H1 (cell line): Measurements from ENCODE around the gene DENND11. TPM values are rescaled to one million over a fixed set of nuclear protein-coding genes. Genes with fewer than 3 reads are reported as not detected.

Experiments used
- CHD7 ChIP-seq: fragments of 300-600 bp; sonication (generic); IDR thresholded peaks from 2 replicates; pipeline ENCODE4 v1.7.1; 2012; ENCODE audit warnings: low read length, moderate library complexity, mild to moderate bottlenecking, inconsistent platforms; ENCODE audit not compliant: insufficient replicate concordance
- EP300 ChIP-seq, 2 experiments: IDR thresholded peaks; 1 replicate in 1 of 2; 2 replicates in 1 of 2; pipeline ENCODE4 v1.6.1; 2011 to 2012; ENCODE audit warnings: low read depth in 2 of 2, low read length in 2 of 2, mild to moderate bottlenecking in 2 of 2, borderline replicate concordance in 1 of 2, inconsistent platforms in 1 of 2, moderate library complexity in 1 of 2
- TAF1 ChIP-seq: IDR thresholded peaks from 2 replicates; pipeline ENCODE4 v1.6.1; 2011; ENCODE audit warnings: mild to moderate bottlenecking, low read depth, low read length
- polyA plus RNA-seq, 7 experiments: library from polyadenylated mRNA; depleted of rRNA in 3 of 7; stranded (reverse) in 5 of 7; unstranded in 2 of 7; fragments of >200 nt in 5 of 7; fragments of 200-250 nt in 2 of 7; gene quantifications; 1 replicate in 5 of 7; 2 replicates in 1 of 7; 4 replicates in 1 of 7; pipeline versions ENCODE4 v1.2.1 to v1.2.3, GENCODE V29; 2011 to 2013; ENCODE audit warnings: missing spikeins in 2 of 7, mixed read lengths in 2 of 7
- total RNA-seq: library from RNA; stranded (reverse); fragmentation: NEBNext Ultra II Directional; extraction: Animal tissue kit (Norgen Biotek cat#: 25700); gene quantifications from 2 replicates; pipeline ENCODE4 v1.2.1, GENCODE V29; 2021

Gene DENND11
- total and polyA plus RNA-seq, 2 of the 8 experiments (the other 6 are each of a cell fraction or from before 2014, with no cell fraction given), result 8.0 to 26.8 TPM

GRCh38 chr7:141737836-141738591 lies 36.0 kb upstream of the DENND11 start, which contains the start of gene SSBP1 (continued):
- peak; percentile 85 for TF ChIP-seq CHD7
- TF ChIP-seq TAF1, result peak; percentile 96
- TF ChIP-seq EP300 (IDR thresholded peaks at IDR 0.05; ENCODE audit: borderline replicate concordance in 1 of 2, low read depth in 2 of 2, low read length in 2 of 2), result peak; percentile 30 to 89
